Neural crest cell (in vitro differentiated cells): ENCODE data around the gene MPP3. TPM values are rescaled to one million over a fixed set of nuclear protein-coding genes. Genes with fewer than 3 reads are reported as not detected.

Experiments
- DNase-seq: peaks from one replicate; pipeline ENCODE4 v3.0.0; 2021; ENCODE audit warnings: low read depth, mixed read lengths, low spot score
- H3K27ac Mint-ChIP-seq: one replicate; pipeline ENCODE4 v1.8.0; 2021; ENCODE audit warnings: mild to moderate bottlenecking, mixed read lengths; ENCODE audit not compliant: unreplicated experiment
- H3K27me3 Mint-ChIP-seq: 2 replicates; pipeline ENCODE4 v1.8.0; 2021; ENCODE audit warnings: low read depth, mild to moderate bottlenecking, mixed read lengths
- H3K36me3 Mint-ChIP-seq: 2 replicates; pipeline ENCODE4 v1.8.0; 2021; ENCODE audit warnings: low read depth, mild to moderate bottlenecking, mixed read lengths
- H3K4me1 Mint-ChIP-seq: 2 replicates; pipeline ENCODE4 v1.8.0; 2021; ENCODE audit warnings: mixed read lengths
- H3K4me3 Mint-ChIP-seq: one replicate; pipeline ENCODE4 v1.8.0; 2021; ENCODE audit warnings: mild to moderate bottlenecking, mixed read lengths
- H3K9me3 Mint-ChIP-seq: 2 replicates; pipeline ENCODE4 v1.8.0; 2021; ENCODE audit warnings: mixed read lengths
- CTCF ChIP-seq: fragments of 200-600 bp; sonication (generic); conservative IDR thresholded peaks from 2 replicates; pipeline ENCODE4 v1.5.0; 2021; ENCODE audit warnings: antibody characterized with exemption, mild to moderate bottlenecking
- total RNA-seq: library from RNA; stranded (reverse); gene quantifications from 2 replicates; pipeline ENCODE4 v1.2.1, GENCODE V29; 2021

Gene MPP3
- total RNA-seq, 1 donor from 2014 or later: 14.4 TPM

GRCh38 chr17:43864161-43864984 is 31.4 kb upstream of the MPP3 start:
- Mint-ChIP-seq H3K27me3 (peaks cover 21% of the 10 kb centered on the region), H3K36me3 (no peaks in the 10 kb centered on the region), H3K4me3 (no peak overlapping the region), H3K9me3 (no peaks in the 10 kb centered on the region), H3K27ac (peak overlapping the region; percentile 91), H3K4me1 (no peaks in the 10 kb centered on the region)
- DNase-seq: no peak
- TF ChIP-seq CTCF: no peak

- DNase-seq: no peak
- no peaks in the 10 kb centered on the region for H3K9me3 Mint-ChIP-seq
- no peak overlapping the region for H3K4me3 Mint-ChIP-seq
- peaks cover 9% of the 10 kb centered on the region for H3K4me1 Mint-ChIP-seq
- H3K36me3 Mint-ChIP-seq: no peaks in the 10 kb centered on the region
- H3K27me3 Mint-ChIP-seq: peaks cover 3% of the 10 kb centered on the region
- no peak overlapping the region for H3K27ac Mint-ChIP-seq
- TF ChIP-seq CTCF: no peak
Observed at GRCh38 chr17:43861960-43862359, 29.0 kb upstream of the MPP3 start.

GRCh38 chr17:43860927-43861622 is 28.1 kb upstream of the MPP3 start:
- no peaks in the 10 kb centered on the region for H3K27me3 Mint-ChIP-seq
- DNase-seq: no peak

GRCh38 chr17:43860077-43860725 is 27.3 kb upstream of the MPP3 start:
- TF ChIP-seq CTCF: no peak
- Mint-ChIP-seq H3K4me3 (no peak overlapping the region), H3K36me3 (no peaks in the 10 kb centered on the region), H3K9me3 (no peaks in the 10 kb centered on the region), H3K27ac (no peak overlapping the region), H3K27me3 (no peaks in the 10 kb centered on the region), H3K4me1 (peaks cover 9% of the 10 kb centered on the region)
- no peak for DNase-seq

More at GRCh38 chr17:43860927-43861622, 28.1 kb upstream of the MPP3 start:
- Mint-ChIP-seq H3K4me3 (no peak overlapping the region), H3K9me3 (no peaks in the 10 kb centered on the region), H3K36me3 (no peaks in the 10 kb centered on the region), H3K4me1 (peaks cover 9% of the 10 kb centered on the region), H3K27ac (no peak overlapping the region)
- no peak for TF ChIP-seq CTCF

- Mint-ChIP-seq H3K9me3 (no peaks in the 10 kb centered on the region), H3K36me3 (no peaks in the 10 kb centered on the region), H3K27me3 (no peaks in the 10 kb centered on the region), H3K4me3 (no peak overlapping the region), H3K27ac (peak overlapping the region; percentile 35), H3K4me1 (peaks cover 14% of the 10 kb centered on the region)
- DNase-seq: no peak
- no peak for TF ChIP-seq CTCF
Observed at GRCh38 chr17:43857957-43858600, 25.1 kb upstream of the MPP3 start.
